ENCODE data around the gene PARP15. TPM values are rescaled to one million over a fixed set of nuclear protein-coding genes. Genes with fewer than 3 reads are reported as not detected.

The PARP15 gene
- total and polyA plus RNA-seq, 3 donors from 2014 or later = 1.5 to 4.8 (median 3.7) TPM

- no peak for DNase-seq
- Histone ChIP-seq H3K4me3 (no peak overlapping the region), H3K27me3 (no peaks in the 10 kb centered on the region), H3K36me3 (ENCODE audit: low read depth, missing control alignments) (no peaks in the 10 kb centered on the region), H3K27ac (no peak overlapping the region), H3K9me3 (no peaks in the 10 kb centered on the region), H3K4me1 (peaks cover 4% of the 10 kb centered on the region)
- TF ChIP-seq POLR2A (IDR thresholded peaks at IDR 0.05) (no peak), CTCF (IDR thresholded peaks at IDR 0.05) (no peak)
- 82% methylated on average over 3 of the region's 3 CpGs for WGBS, 2 donors
- intact Hi-C loops (cut with DNase I; ENCODE audit: low total_unique reads) = no loop called here
Measured at GRCh38 chr3:122568755-122569154, 8.7 kb upstream of the PARP15 start.

GRCh38 chr3:122572940-122573412, 4.5 kb upstream of the PARP15 start:
- no peak overlapping the region for H3K27ac ChIP-seq
- intact Hi-C loops (cut with DNase I; ENCODE audit: low total_unique reads) = no loop called here
- H3K4me3 ChIP-seq = no peak overlapping the region
- DNase-seq = no peak
- H3K36me3 ChIP-seq (ENCODE audit: low read depth, missing control alignments) = no peaks in the 10 kb centered on the region
- WGBS, 2 donors = 66 to 74% methylated on average over 3 of the region's 3 CpGs
- H3K9me3 ChIP-seq = no peaks in the 10 kb centered on the region
- H3K27me3 ChIP-seq = no peaks in the 10 kb centered on the region
- no peaks in the 10 kb centered on the region for H3K4me1 ChIP-seq
- TF ChIP-seq CTCF (IDR thresholded peaks at IDR 0.05) = no peak
- TF ChIP-seq POLR2A (IDR thresholded peaks at IDR 0.05) = no peak

- Histone ChIP-seq H3K27ac (no peak overlapping the region), H3K27me3 (no peaks in the 10 kb centered on the region), H3K4me3 (no peak overlapping the region), H3K36me3 (ENCODE audit: low read depth, missing control alignments) (no peaks in the 10 kb centered on the region), H3K9me3 (no peaks in the 10 kb centered on the region), H3K4me1 (no peaks in the 10 kb centered on the region)
- no peak for DNase-seq
- 64 to 66% methylated on average over 8 of the region's 8 CpGs for WGBS, 2 donors
- intact Hi-C loops (cut with DNase I; ENCODE audit: low total_unique reads) = no loop called here
- TF ChIP-seq CTCF (IDR thresholded peaks at IDR 0.05) (no peak), POLR2A (IDR thresholded peaks at IDR 0.05) (no peak)
Measured at GRCh38 chr3:122576174-122576940, 1.1 kb upstream of the PARP15 start.

GRCh38 chr3:122578069-122578740, 755 bp downstream of the PARP15 start:
- no peaks in the 10 kb centered on the region for H3K4me1 ChIP-seq
- no peak for DNase-seq
- peak overlapping the region in 1 of 2 donors; percentile 56 for H3K27ac ChIP-seq
- 41 to 53% methylated on average over 5 of the region's 5 CpGs for WGBS, 2 donors
- H3K4me3 ChIP-seq = peak overlapping the region; percentile 42 to 65
- no peaks in the 10 kb centered on the region for H3K9me3 ChIP-seq
- intact Hi-C loops (cut with DNase I; ENCODE audit: low total_unique reads) = no loop called here
- no peak for TF ChIP-seq POLR2A (IDR thresholded peaks at IDR 0.05)
- no peak for TF ChIP-seq CTCF (IDR thresholded peaks at IDR 0.05)
- no peaks in the 10 kb centered on the region for H3K27me3 ChIP-seq
- no peaks in the 10 kb centered on the region for H3K36me3 ChIP-seq (ENCODE audit: low read depth, missing control alignments)

Data from testis (tissue), 3 donors.